Retina (tissue), 1 donor: Measurements from ENCODE around the gene DPPA5.
"Not testable (repeated sequence)": the region's sequence is repeated elsewhere in the genome, so short reads cannot be mapped to it uniquely, and the experiment has no call there.

Experiments used
- DNase-seq: peaks from one replicate; pipeline ENCODE4 v3.0.0-alpha.2; 2016

DPPA5 gene

GRCh38 chr6:73363537-73363875 is 9.4 kb upstream of the DPPA5 start:
- DNase-seq, result no peak

- DNase-seq, result no peak
Observed at GRCh38 chr6:73362869-73363536, 8.9 kb upstream of the DPPA5 start.

GRCh38 chr6:73362358-73362757 is 8.3 kb upstream of the DPPA5 start, which contains the start of gene KHDC3L:
KHDC3L (plus strand) TSS chr6:73362658; CDS start chr6:73362730, 72 bp downstream.
- DNase-seq, result no peak

GRCh38 chr6:73349311-73349710 is 4.8 kb downstream of the DPPA5 start:
- no peak for DNase-seq

GRCh38 chr6:73348550-73349204 is 5.4 kb downstream of the DPPA5 start:
- no peak for DNase-seq

- no peak for DNase-seq
Observed at GRCh38 chr6:73343164-73343563, 10.9 kb downstream of the DPPA5 start.

GRCh38 chr6:73342174-73342573 is 11.9 kb downstream of the DPPA5 start:
- no peak for DNase-seq

GRCh38 chr6:73341335-73341734 is 12.7 kb downstream of the DPPA5 start:
- no peak for DNase-seq

GRCh38 chr6:73340048-73340447 is 14.0 kb downstream of the DPPA5 start:
- no peak for DNase-seq

- no peak for DNase-seq
Observed at GRCh38 chr6:73339340-73339739, 14.7 kb downstream of the DPPA5 start.

GRCh38 chr6:73329201-73329600 is 24.9 kb downstream of the DPPA5 start:
- no peak for DNase-seq

GRCh38 chr6:73328790-73329189 is 25.3 kb downstream of the DPPA5 start:
- DNase-seq, result no peak

GRCh38 chr6:73325656-73326055 is 28.4 kb downstream of the DPPA5 start:
- no peak for DNase-seq

GRCh38 chr6:73323323-73323722 is 30.8 kb downstream of the DPPA5 start:
- no peak for DNase-seq

- DNase-seq, result peak; percentile 73
Observed at GRCh38 chr6:73314577-73315492, 39.2 kb downstream of the DPPA5 start.

- not testable (repeated sequence) for DNase-seq
Observed at GRCh38 chr6:73310503-73310845, 43.6 kb downstream of the DPPA5 start.

- DNase-seq, result peak; percentile 91
Observed at GRCh38 chr6:73309785-73310502, 44.1 kb downstream of the DPPA5 start.

GRCh38 chr6:73309535-73309784 is 44.6 kb downstream of the DPPA5 start:
- DNase-seq, result no peak

- DNase-seq, result no peak
Observed at GRCh38 chr6:73308712-73309534, 45.2 kb downstream of the DPPA5 start.

GRCh38 chr6:73303773-73304172 is 50.3 kb downstream of the DPPA5 start:
- not testable (repeated sequence) for DNase-seq
